GM12878 (cell line): ENCODE measurements around the gene RTCA. TPM values are rescaled to one million over a fixed set of nuclear protein-coding genes. Genes with fewer than 3 reads are reported as not detected.

ENCODE experiments used
- ATAC-seq: fragments of 200-7000 bp; cut with Tn5 transposase; 3 replicates; pipeline ENCODE4 v1.9.1; 2020; ENCODE audit warnings: mild to moderate bottlenecking, moderate library complexity
- BruUV-seq: library from RNA; stranded (reverse); fragments of 400-500 nt; replicated peaks from 2 replicates; lab custom pipeline; 2021; lab: Mats Ljungman, UMichigan
- CTCF ChIA-PET: fragments of 300-600 bp; sonication (Branson Sonifier 250); formaldehyde crosslinking; extraction: SDS; loops from one replicate; lab custom pipeline; 2021; ENCODE audit warnings: inconsistent platforms; lab: Yijun Ruan, JAX
- POLR2A ChIA-PET: fragments of 350-600 bp; formaldehyde crosslinking; extraction: SDS; loops from one replicate; lab custom pipeline; 2021; ENCODE audit warnings: inconsistent platforms; lab: Charles Lee
- RAD21 ChIA-PET: fragments of 300-600 bp; sonication (Branson Sonifier 250); formaldehyde crosslinking; loops from one replicate; lab custom pipeline; 2023; ENCODE audit warnings: antibody characterized with exemption; ENCODE audit not compliant: unreplicated experiment; lab: Charles Lee
- SMC1A ChIA-PET: fragments of 300-600 bp; sonication (Branson Sonifier 250); formaldehyde crosslinking; loops from one replicate; lab custom pipeline; 2023; ENCODE audit not compliant: unreplicated experiment, uncharacterized antibody; lab: Charles Lee
- DNase-seq: peaks from one replicate; pipeline ENCODE4 v3.0.0-alpha.2; 2011; ENCODE audit warnings: low read depth, low spot score
- FAIRE-seq: peaks from 3 replicates; lab custom pipeline; 2011; peaks lifted over from hg19 to GRCh38; lab: Jason Lieb, UNC
- H2AFZ ChIP-seq: 2 replicates; pipeline ENCODE4 v1.6.0; 2011; ENCODE audit warnings: low read depth, low read length, control low read depth; ENCODE audit not compliant: control insufficient read depth
- H3K27ac ChIP-seq: 2 replicates; pipeline ENCODE4 v1.5.1; 2011; ENCODE audit warnings: control low read depth; ENCODE audit not compliant: control insufficient read depth, insufficient read depth
- H3K27me3 ChIP-seq, 2 experiments: replicated peaks in 1 of 2; 2 replicates each; pipeline versions ENCODE4 v1.6.0 to v1.6.1; 2011; ENCODE audit warnings: low read length in 1 of 2; ENCODE audit not compliant: control insufficient read depth in 2 of 2, insufficient read depth in 2 of 2
- H3K36me3 ChIP-seq, 2 experiments: 2 replicates each; pipeline ENCODE4 v1.5.1; 2011; ENCODE audit warnings: low read length in 1 of 2; ENCODE audit not compliant: control insufficient read depth in 2 of 2, insufficient read depth in 2 of 2
- H3K4me1 ChIP-seq: 2 replicates; pipeline ENCODE4 v1.6.1; 2011; ENCODE audit warnings: mild to moderate bottlenecking, low read length, moderate library complexity, mixed read lengths; ENCODE audit not compliant: control insufficient read depth, insufficient read depth
- H3K4me2 ChIP-seq: 2 replicates; pipeline ENCODE4 v1.6.0; 2011; ENCODE audit warnings: control low read depth; ENCODE audit not compliant: control insufficient read depth, insufficient read depth
- H3K4me3 ChIP-seq: fragments of 200-600 bp; sonication (generic); 2 replicates; pipeline ENCODE4 v1.5.1; 2016
- H3K79me2 ChIP-seq: 2 replicates; pipeline ENCODE4 v1.6.0; 2011; ENCODE audit warnings: low read length; ENCODE audit not compliant: control insufficient read depth, insufficient read depth
- H3K9ac ChIP-seq: 2 replicates; pipeline ENCODE4 v1.8.0; 2011; ENCODE audit warnings: low read length, control low read depth, mixed read lengths; ENCODE audit not compliant: control insufficient read depth, insufficient read depth
- H3K9me3 ChIP-seq: replicated peaks from 3 replicates; pipeline ENCODE4 v1.5.1; 2011; ENCODE audit warnings: mild to moderate bottlenecking, low read length; ENCODE audit not compliant: control insufficient read depth, insufficient read depth
- H4K20me1 ChIP-seq: 2 replicates; pipeline ENCODE4 v1.6.0; 2011; ENCODE audit not compliant: control insufficient read depth, insufficient read depth
- BMI1 ChIP-seq: fragments of 450-650 bp; IDR thresholded peaks from 2 replicates; pipeline ENCODE4 v1.6.1; 2016; ENCODE audit warnings: mild to moderate bottlenecking, moderate library complexity, borderline replicate concordance
- ETV6 ChIP-seq, 2 experiments: fragments of 450-650 bp in 1 of 2; IDR thresholded peaks in 1 of 2; conservative IDR thresholded peaks in 1 of 2; 2 replicates each; pipeline ENCODE4 v1.6.1; 2014; ENCODE audit warnings: antibody characterized with exemption in 1 of 2, borderline replicate concordance in 1 of 2, low read depth in 1 of 2, mild to moderate bottlenecking in 1 of 2, moderate library complexity in 1 of 2
- FOXM1 ChIP-seq: IDR thresholded peaks from 2 replicates; pipeline ENCODE4 v1.6.1; 2012; ENCODE audit warnings: low read depth, mild to moderate bottlenecking, inconsistent platforms, low read length, moderate library complexity
- MTA3 ChIP-seq: IDR thresholded peaks from 2 replicates; pipeline ENCODE4 v1.6.1; 2012; ENCODE audit warnings: low read length, inconsistent platforms, borderline replicate concordance
- POLR2A ChIP-seq: IDR thresholded peaks from 2 replicates; pipeline ENCODE4 v1.6.1; 2011; ENCODE audit warnings: low read depth, mild to moderate bottlenecking, low read length
- RB1 ChIP-seq: fragments of 450-650 bp; formaldehyde crosslinking; IDR thresholded peaks from 2 replicates; pipeline ENCODE4 v1.6.1; 2017; ENCODE audit warnings: mild to moderate bottlenecking, borderline replicate concordance
- SIN3A ChIP-seq: IDR thresholded peaks from 2 replicates; pipeline ENCODE4 v1.6.1; 2012; ENCODE audit warnings: low read depth, low read length, improper control_type of control experiment
- SREBF1 ChIP-seq: IDR thresholded peaks from 2 replicates; pipeline ENCODE4 v1.6.1; 2012; ENCODE audit warnings: mild to moderate bottlenecking, low read length
- STAT3 ChIP-seq: IDR thresholded peaks from 2 replicates; pipeline ENCODE4 v1.6.1; 2011; ENCODE audit warnings: low read depth, low read length, improper control_type of control experiment
- SUZ12 ChIP-seq: fragments of 200-600 bp; sonication (generic); IDR thresholded peaks from one replicate; pipeline ENCODE4 v1.6.1; 2018; ENCODE audit warnings: antibody characterized with exemption, mild to moderate bottlenecking; ENCODE audit not compliant: unreplicated experiment
- YY1 ChIP-seq: IDR thresholded peaks from 2 replicates; pipeline ENCODE4 v1.6.1; 2011; ENCODE audit warnings: low read depth, mild to moderate bottlenecking, low read length
- WGBS: methylation state at CpG from one replicate; pipeline ENCODE4 v1.1.6; 2016; ENCODE audit warnings: low lambda C conversion rate; ENCODE audit not compliant: insufficient replicate concordance, insufficient coverage; ENCODE audit errors: missing lambda C conversion rate; 5-methylcytosine and 5-hydroxymethylcytosine counted together
- in situ Hi-C: fragments of 300-500 bp; cut with MboI; formaldehyde crosslinking; loops from 9 replicates; pipeline ENCODE4 v1.14.3; 2018; ENCODE audit warnings: mixed read lengths
- intact Hi-C: fragments of 100-400 bp; cut with micrococcal nuclease; formaldehyde crosslinking; loops from one replicate; pipeline ENCODE4 v1.14.2; 2022; ENCODE audit not compliant: unreplicated experiment
- polyA plus RNA-seq, 11 experiments: library from polyadenylated mRNA; depleted of rRNA in 4 of 11; unstranded in 6 of 11; stranded (reverse) in 5 of 11; fragments of >200 nt; fragmentation: Nextera tagmentation in 4 of 11; fragmentation: Illumina TruSeq in 1 of 11; extraction: Ambion mirVana in 4 of 11; extraction: Trizol in 1 of 11; gene quantifications; 1 replicate in 1 of 11; 2 replicates in 10 of 11; pipeline versions ENCODE4 v1.2.1 to v1.2.3, GENCODE V29; 2011 to 2016; ENCODE audit warnings: inconsistent platforms in 2 of 11, missing spikeins in 2 of 11, low read depth in 1 of 11
- total RNA-seq, 4 experiments: library from RNA; depleted of rRNA in 3 of 4; stranded (reverse); fragments of >200 nt in 3 of 4; fragmentation: Illumina TruSeq in 1 of 4; extraction: Trizol in 1 of 4; gene quantifications; 2 replicates each; pipeline versions ENCODE4 v1.2.1 to v1.2.3, GENCODE V29; 2013 to 2021
- TF ChIP-seq, protein P1 (sequence below): fragments of 450-650 bp; IDR thresholded peaks from 2 replicates; pipeline ENCODE4 v1.6.1; 2017; ENCODE audit warnings: mild to moderate bottlenecking, low read depth, inconsistent platforms; ENCODE audit not compliant: poor library complexity, severe bottlenecking
- TF ChIP-seq, protein P2 (sequence below): IDR thresholded peaks from 2 replicates; pipeline ENCODE4 v1.6.1; 2011; ENCODE audit warnings: low read depth, mild to moderate bottlenecking, low read length, moderate library complexity, borderline replicate concordance; ENCODE audit errors: extremely low read depth
- TF ChIP-seq, protein P3 (sequence below): IDR thresholded peaks from 2 replicates; pipeline ENCODE4 v1.6.1; 2012; ENCODE audit warnings: mild to moderate bottlenecking, low read depth, low read length
- TF ChIP-seq, protein P4 (sequence below): IDR thresholded peaks from 2 replicates; pipeline ENCODE4 v1.6.1; 2011; ENCODE audit warnings: mild to moderate bottlenecking, low read depth, low read length, moderate library complexity; ENCODE audit not compliant: insufficient replicate concordance

Gene RTCA
- total and polyA plus RNA-seq, 10 of the 15 experiments (the other 5 are each of a cell fraction or from before 2014, with no cell fraction given) = 10.3 to 63.5 (median 37.3) TPM

- TF ChIP-seq, protein P1, sequence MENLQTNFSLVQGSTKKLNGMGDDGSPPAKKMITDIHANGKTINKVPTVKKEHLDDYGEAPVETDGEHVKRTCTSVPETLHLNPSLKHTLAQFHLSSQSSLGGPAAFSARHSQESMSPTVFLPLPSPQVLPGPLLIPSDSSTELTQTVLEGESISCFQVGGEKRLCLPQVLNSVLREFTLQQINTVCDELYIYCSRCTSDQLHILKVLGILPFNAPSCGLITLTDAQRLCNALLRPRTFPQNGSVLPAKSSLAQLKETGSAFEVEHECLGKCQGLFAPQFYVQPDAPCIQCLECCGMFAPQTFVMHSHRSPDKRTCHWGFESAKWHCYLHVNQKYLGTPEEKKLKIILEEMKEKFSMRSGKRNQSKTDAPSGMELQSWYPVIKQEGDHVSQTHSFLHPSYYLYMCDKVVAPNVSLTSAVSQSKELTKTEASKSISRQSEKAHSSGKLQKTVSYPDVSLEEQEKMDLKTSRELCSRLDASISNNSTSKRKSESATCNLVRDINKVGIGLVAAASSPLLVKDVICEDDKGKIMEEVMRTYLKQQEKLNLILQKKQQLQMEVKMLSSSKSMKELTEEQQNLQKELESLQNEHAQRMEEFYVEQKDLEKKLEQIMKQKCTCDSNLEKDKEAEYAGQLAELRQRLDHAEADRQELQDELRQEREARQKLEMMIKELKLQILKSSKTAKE = no peak
- TF ChIP-seq POLR2A = no peak
These were observed 74.5 kb downstream of the RTCA start (continued) for GRCh38 chr1:100340494-100340893.

GRCh38 chr1:100342348-100342747 lies 76.3 kb downstream of the RTCA start:
- ATAC-seq (no peak), DNase-seq (no peak), FAIRE-seq (peak; percentile 7)
- ChIA-PET RAD21 (no interaction called here), POLR2A (no interaction called here), CTCF (interaction anchor here (0.7 kb wide), 1 partner anchor 16 kb away, joined by 3 read pairs; no protein-coding TSS in a partner anchor), SMC1A (no interaction called here)
- Histone ChIP-seq H4K20me1 (no peaks in the 10 kb centered on the region), H3K27ac (no peak overlapping the region), H3K36me3 (no peaks in the 10 kb centered on the region), H3K4me1 (no peaks in the 10 kb centered on the region), H3K4me3 (no peak overlapping the region), H2AFZ (no peak overlapping the region), H3K79me2 (no peaks in the 10 kb centered on the region), H3K9me3 (no peaks in the 10 kb centered on the region), H3K9ac (no peak overlapping the region), H3K4me2 (no peak overlapping the region), H3K27me3 (no peaks in the 10 kb centered on the region)
- WGBS = 88% methylated on average over 2 of the region's 2 CpGs
- in situ Hi-C loops (no loop called here), intact Hi-C loops (no loop called here)
- no peak for TF ChIP-seq SREBF1
- TF ChIP-seq YY1 = no peak
- TF ChIP-seq, protein P2, sequence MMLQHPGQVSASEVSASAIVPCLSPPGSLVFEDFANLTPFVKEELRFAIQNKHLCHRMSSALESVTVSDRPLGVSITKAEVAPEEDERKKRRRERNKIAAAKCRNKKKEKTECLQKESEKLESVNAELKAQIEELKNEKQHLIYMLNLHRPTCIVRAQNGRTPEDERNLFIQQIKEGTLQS = no peak
- no peak for TF ChIP-seq ETV6 (conservative IDR thresholded peaks at IDR 0.05 in 1 of 2, IDR thresholded peaks at IDR 0.05 in 1 of 2; ENCODE audit: borderline replicate concordance in 1 of 2, low read depth in 1 of 2)
- TF ChIP-seq SUZ12 = no peak
- TF ChIP-seq SIN3A = no peak
- TF ChIP-seq BMI1 = no peak
- TF ChIP-seq, protein P3, sequence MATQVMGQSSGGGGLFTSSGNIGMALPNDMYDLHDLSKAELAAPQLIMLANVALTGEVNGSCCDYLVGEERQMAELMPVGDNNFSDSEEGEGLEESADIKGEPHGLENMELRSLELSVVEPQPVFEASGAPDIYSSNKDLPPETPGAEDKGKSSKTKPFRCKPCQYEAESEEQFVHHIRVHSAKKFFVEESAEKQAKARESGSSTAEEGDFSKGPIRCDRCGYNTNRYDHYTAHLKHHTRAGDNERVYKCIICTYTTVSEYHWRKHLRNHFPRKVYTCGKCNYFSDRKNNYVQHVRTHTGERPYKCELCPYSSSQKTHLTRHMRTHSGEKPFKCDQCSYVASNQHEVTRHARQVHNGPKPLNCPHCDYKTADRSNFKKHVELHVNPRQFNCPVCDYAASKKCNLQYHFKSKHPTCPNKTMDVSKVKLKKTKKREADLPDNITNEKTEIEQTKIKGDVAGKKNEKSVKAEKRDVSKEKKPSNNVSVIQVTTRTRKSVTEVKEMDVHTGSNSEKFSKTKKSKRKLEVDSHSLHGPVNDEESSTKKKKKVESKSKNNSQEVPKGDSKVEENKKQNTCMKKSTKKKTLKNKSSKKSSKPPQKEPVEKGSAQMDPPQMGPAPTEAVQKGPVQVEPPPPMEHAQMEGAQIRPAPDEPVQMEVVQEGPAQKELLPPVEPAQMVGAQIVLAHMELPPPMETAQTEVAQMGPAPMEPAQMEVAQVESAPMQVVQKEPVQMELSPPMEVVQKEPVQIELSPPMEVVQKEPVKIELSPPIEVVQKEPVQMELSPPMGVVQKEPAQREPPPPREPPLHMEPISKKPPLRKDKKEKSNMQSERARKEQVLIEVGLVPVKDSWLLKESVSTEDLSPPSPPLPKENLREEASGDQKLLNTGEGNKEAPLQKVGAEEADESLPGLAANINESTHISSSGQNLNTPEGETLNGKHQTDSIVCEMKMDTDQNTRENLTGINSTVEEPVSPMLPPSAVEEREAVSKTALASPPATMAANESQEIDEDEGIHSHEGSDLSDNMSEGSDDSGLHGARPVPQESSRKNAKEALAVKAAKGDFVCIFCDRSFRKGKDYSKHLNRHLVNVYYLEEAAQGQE = no peak
- TF ChIP-seq FOXM1 = no peak
- TF ChIP-seq, protein P4, sequence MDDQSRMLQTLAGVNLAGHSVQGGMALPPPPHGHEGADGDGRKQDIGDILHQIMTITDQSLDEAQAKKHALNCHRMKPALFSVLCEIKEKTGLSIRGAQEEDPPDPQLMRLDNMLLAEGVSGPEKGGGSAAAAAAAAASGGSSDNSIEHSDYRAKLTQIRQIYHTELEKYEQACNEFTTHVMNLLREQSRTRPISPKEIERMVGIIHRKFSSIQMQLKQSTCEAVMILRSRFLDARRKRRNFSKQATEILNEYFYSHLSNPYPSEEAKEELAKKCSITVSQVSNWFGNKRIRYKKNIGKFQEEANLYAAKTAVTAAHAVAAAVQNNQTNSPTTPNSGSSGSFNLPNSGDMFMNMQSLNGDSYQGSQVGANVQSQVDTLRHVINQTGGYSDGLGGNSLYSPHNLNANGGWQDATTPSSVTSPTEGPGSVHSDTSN = no peak
- TF ChIP-seq MTA3 = no peak
- TF ChIP-seq STAT3 = no peak
- TF ChIP-seq RB1 = no peak
- no TSS peak for BruUV-seq
